ENCODE data around the gene SLC49A4. TPM values are rescaled to one million over a fixed set of nuclear protein-coding genes. Genes with fewer than 3 reads are reported as not detected.
A peak's percentile ranks its signal among the peaks of the same experiment; 100 is the strongest.

SLC49A4 gene
- total RNA-seq, 1 donor from 2014 or later, result 5.9 TPM

DNA sequence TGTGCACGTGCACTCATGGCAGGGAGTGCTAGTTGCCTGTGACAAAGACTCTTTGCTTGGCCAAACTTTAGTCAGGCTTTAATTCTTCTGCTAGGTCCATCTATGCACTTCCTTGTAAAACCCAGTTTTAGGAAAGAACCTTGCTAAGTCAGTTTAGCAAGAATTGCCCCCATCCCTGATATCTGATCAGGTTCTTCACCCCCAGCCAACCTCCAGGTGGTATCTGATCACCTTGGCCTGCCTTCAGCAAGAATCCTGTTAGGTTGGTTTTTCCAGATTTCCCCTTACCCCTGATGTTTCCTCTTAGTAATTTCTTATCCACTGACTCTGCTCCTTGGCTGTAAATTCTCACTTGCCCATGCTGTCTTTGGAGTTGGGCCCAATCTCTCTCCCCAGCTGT lies 9.6 kb upstream of the SLC49A4 start:
- no peak for ATAC-seq

DNA sequence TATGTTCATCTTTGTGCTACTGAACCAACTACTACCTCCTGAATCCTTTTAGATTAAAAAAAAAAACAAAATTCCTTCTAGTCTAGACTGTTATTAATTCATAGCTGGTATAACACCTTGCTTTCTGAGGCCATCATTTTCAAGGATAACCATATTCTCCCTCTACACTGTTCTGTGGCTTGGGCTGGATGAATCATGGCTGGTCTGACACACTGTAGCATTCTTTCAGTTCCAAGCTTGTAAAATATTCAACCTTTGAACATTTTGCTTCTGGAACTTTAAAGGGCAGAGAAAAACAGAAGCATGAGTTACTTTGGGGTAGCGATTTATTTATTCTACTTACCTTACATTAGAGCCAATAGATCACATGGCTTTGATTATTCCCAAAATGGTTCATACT lies 8.8 kb upstream of the SLC49A4 start:
- ATAC-seq (no peak), DNase-seq (ENCODE audit: low spot score) (no peak)

More for the DNA sequence above, 9.6 kb upstream of the SLC49A4 start:
- DNase-seq (ENCODE audit: low spot score), result no peak

DNA sequence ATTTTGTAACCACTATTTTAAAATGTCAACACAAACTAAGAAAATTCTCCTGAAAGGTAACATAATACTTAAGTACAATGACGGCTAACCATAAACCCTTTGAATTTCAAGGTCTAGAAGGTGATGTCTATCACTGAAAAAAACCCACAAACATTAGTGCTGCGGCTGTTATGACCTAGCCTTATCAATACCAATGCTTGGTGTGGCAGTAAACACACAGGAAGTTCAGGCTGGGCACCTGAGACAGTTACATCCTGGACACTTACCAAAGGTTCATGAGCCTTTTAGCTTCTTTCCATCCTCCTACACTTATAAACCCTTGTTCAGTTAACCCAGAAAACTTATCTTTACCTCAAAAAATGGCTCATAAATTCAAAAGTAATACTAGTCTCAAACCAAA lies 7.0 kb upstream of the SLC49A4 start:
- DNase-seq (ENCODE audit: low spot score), result no peak
- no peak for ATAC-seq

DNA sequence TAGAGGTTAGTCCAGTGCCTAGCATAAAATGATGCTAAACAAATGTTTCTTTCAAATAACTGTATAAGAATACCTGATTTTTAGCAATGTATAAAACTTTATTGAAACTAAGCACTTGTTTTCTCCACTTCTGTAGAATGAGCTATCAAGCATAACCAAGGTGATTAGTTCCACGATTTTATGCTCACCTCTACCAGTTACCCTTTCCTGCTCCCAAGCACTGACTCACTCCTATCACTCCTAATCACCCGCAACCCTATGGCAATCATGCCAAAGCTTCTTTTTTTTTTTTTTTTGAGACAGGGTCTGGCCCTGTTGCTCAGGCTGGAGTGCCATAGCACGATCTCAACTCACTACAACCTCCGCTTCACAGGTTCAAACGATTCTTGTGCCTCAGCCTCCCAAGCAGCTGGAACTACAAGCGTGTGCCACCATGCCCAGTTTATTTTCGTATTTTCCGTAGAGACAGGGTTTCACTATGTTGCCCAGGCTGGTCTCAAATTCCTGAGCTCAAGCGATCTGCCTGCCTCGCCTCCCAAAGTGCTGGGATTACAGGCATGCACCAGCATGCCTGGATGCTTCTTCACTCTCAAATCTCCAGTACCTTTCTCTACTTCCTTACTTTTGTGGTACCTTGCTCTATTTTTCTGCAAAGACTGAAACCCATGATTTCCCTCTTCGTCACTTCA lies 5.1 kb upstream of the SLC49A4 start:
- no peak for ATAC-seq
- no peak for DNase-seq (ENCODE audit: low spot score)

DNA sequence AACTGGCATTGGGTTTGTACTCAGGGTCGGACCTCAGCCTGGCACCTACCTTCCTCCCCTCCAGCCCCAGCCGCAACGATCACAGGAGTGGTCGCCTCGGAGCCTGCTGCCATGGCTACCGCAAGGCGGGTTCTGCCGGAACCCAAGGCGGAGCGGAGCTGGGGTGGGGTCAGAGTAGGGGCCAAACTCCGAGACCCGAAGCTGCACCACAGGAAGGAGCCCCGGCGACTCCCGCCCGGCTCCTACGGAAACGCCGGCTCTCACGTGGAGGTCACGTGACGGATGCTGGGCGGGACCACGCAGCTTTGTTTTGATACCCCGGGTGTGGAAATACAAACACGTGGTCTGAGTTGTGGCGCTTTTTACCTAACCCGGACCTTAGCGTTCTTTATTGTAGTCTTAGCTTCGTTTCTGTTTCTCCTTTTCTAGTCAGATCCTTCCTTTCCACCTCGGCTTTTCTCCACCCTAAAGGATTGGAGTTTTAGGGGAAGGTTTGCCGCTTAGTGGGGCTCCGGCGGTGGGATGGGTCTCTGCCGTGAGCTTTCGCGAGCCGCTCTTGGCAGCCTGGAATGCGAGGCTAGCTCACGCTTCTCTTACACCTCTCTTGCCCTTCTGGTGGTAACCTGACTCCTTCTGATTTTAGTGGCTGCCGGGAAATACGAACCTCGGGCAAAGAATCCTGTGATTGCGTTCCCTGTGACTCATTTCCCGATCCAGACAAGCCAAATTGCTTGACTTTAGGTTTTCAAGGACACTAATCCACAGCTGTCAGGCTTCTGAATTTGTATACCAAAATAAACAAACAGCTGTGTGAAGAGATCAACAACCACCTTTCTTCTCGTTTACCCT lies 1.1 kb upstream of the SLC49A4 start, which contains the start of gene HSPBAP1:
TSS of gene HSPBAP1 (minus strand) at position 264 of the 849 bp plus-strand sequence. CDS start at position 113, 151 bp downstream.
- ATAC-seq, result peak; percentile 69
- DNase-seq (ENCODE audit: low spot score), result peak; percentile 95

DNA sequence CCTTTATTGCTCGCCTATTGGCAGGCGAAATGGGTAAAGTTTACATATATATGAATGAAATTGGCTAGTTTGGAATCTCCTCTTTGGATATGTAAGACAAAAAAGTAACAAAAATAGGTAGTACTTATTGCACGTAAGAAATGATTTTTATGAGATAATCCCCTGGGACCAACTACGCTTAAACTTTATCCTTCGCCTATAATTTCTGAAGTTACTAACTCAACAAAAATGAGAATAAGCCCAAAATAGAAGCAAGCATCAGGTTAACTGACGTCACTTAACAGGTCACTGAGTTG lies 438 bp upstream of the SLC49A4 start:
- ATAC-seq (no peak), DNase-seq (ENCODE audit: low spot score) (no peak)

- ATAC-seq (no peak), DNase-seq (ENCODE audit: low spot score) (no peak)
Observed at GRCh38 chr3:122795674-122796195, 866 bp downstream of the SLC49A4 start.

DNA sequence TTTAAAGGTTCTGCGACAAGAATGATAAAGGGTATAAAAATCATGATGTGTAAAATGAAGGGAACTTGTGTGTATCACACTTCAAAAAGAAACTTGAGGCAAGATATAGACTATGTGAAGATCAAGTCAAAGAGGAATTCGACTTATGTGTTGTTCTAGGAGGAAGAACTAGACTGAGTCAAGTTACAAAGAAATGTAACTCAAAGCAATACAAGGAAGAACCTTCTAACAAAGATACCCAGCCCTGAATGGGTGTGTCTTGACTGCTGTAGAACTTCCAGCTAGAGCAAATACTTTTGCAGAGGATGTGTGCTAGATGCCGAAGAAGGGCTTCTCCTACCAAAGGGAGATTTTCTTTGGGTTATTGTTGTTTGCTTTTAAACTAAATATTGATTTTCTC lies 2.4 kb downstream of the SLC49A4 start:
- no peak for ATAC-seq

DNA sequence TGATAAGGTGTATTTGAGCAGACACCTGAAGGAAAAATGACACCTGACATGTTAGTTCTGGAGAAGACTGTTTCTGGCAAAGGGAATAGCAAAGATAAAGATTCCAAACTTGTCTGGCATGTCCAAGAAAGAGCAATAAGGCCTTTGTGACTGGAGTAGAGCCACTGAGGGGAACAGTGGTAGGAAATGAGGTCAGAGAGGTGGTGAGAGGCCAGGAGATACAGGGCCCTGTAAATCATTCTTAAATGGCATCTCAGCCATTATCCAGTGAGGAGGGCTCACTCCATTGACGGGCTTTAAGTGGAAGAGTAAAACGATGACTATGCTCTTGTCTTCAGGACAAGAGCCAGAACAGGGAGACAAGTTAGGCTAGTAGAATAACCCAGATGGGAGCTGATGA lies 4.5 kb downstream of the SLC49A4 start:
- ATAC-seq (no peak), DNase-seq (ENCODE audit: low spot score) (no peak)

More for the DNA sequence above, 2.4 kb downstream of the SLC49A4 start:
- DNase-seq (ENCODE audit: low spot score), result no peak

DNA sequence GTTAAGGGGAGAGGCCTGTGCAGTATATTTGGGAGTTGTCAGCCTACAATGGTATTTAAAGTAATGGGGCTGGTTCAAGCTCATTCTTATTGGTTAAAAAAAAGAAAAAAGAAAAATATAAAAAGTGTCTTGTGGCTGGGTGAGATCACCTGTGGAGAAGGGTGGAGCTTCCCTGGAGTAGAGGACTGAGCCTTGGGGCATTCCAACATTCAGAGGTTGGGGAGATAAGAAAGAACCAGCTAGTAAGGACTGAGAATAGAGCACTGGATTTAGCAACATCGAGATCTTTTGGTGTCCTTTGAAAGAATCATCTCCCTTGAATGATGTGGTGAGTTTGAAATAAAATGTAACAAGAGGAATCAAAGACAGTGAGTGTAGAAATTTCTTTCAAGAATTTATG lies 5.2 kb downstream of the SLC49A4 start:
- DNase-seq (ENCODE audit: low spot score), result no peak
- no peak for ATAC-seq

DNA sequence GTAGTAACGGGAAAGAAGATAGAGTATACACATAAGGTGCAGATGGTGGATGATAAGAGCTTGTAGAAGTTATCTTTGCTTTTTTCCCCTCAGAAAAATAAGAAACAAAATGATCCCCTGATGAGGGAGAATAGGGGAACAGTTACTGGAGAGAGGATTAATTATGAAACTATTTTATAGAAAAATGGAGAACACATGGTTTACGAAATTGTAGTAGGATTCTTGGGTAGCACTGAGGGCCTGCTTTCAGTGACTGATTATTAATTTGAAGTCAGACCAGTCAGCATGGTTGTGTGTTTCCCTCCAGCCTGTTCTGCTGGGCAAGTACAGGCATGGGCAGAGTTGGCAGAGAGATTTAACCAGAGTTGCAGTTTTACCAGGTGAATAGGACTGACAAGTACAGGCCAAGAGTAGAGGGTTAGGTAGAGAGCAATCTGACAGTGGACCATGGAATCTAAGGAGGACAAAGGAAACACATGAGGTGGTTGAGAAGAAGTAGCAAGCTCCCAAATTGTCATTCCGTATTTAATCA lies 5.9 kb downstream of the SLC49A4 start:
- DNase-seq (ENCODE audit: low spot score), result no peak
- ATAC-seq, result no peak

DNA sequence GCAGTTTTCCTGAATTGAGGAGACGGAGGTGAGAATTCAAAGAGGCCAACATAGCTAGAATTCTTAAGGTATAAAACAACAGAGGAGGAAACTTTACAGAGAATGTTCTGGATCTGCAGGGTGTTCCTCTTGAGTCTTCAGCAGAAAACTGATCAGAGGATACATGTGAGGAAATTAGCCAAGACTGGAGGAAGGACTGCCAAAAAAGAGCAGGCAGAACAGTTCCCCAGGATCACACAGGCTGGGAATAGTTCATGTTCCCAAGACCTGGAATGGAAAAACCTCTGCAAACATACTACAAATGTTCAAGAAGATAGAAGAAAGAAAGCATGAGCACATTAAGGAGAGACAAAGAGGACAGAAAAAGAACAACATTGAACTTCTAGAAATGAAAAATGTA lies 7.5 kb downstream of the SLC49A4 start:
- ATAC-seq (peak; percentile 27), DNase-seq (ENCODE audit: low spot score) (no peak)

DNA sequence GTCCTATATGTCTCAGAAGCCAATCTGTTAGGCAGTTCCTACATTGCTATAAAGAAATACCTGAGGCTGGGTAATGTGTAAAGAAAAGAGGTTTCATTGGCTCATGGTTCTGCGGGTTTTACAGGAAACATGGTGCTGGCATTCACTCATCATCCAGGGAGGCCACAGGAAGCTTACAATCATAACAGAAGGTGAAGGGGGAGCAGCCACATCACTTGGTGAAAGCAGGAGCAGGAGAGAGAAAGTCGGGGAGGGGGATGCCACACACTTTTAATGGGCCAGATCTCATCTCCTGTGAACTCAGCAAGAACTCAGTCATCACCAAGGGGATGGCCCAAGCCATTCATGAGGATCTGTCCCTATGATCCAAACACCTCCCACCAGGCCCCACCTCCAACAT lies 9.1 kb downstream of the SLC49A4 start:
- DNase-seq (ENCODE audit: low spot score) (no peak), ATAC-seq (no peak)

- DNase-seq (ENCODE audit: low spot score) (no peak), ATAC-seq (no peak)
Observed at GRCh38 chr3:122810734-122811133, 15.9 kb downstream of the SLC49A4 start.

DNA sequence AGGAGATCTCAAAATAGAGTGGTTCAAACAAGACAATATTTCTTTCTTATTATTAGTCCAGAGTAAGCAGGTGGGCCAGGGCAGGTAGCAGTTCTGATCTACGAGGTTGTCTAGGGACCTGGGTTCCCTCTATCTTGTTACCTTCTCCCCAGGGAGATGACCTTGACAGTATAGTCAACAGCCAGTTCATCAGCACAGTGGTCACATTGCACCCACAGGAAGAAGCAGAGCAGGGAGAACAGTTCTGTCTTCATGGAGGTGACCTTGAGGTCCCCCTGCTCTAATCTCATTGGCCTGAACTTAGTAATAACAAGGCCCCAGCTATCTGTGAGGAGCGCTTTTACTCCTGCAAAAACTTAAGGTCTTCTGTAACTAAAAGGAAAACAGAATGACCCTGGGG lies 21.7 kb downstream of the SLC49A4 start:
- DNase-seq (ENCODE audit: low spot score) (no peak), ATAC-seq (no peak)

- ATAC-seq (no peak), DNase-seq (ENCODE audit: low spot score) (no peak)
Observed at GRCh38 chr3:122824465-122825381, 29.9 kb downstream of the SLC49A4 start.

DNA sequence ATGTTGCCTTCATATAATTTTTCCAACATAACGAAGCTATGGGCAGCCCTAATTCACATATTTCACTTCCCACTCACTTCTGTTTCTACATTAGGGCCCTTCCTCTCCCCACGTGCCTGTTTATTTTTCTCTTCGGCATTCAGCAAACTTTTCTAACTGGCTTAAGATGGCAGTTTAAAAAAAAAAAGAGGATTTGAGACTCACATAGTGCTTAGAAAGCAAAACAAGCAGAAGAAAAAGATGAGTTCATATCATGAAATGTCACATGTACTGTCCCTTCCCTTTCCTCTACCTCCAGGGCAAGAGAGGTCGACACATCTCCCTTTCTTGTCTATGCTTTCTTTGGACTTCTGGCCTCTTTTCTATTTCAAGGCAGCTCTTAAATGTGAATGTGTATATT lies 30.6 kb downstream of the SLC49A4 start:
- DNase-seq (ENCODE audit: low spot score) (no peak), ATAC-seq (peak; percentile 30)

DNA sequence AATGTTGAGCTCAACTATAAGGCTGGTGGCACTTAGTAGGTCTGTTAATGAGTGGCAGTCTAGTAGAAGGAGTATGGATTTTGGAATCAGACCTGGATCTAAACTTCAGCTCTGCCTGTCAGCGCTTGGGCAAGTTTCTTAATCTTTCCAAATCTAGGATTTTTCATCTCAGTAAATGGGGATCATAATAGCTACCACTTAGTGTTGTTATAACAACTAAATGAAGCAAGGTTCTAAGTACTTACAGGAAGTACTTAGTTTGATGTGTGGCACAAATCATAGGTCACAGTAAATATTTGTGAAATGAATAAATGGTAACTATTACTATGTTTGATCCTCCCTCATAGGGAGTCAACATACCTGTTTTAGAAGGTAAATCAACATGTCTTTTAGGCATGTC lies 31.4 kb downstream of the SLC49A4 start:
- DNase-seq (ENCODE audit: low spot score) (no peak), ATAC-seq (no peak)

- DNase-seq (ENCODE audit: low spot score), result no peak
- no peak for ATAC-seq
Observed at GRCh38 chr3:122828281-122828680, 33.4 kb downstream of the SLC49A4 start.

DNA sequence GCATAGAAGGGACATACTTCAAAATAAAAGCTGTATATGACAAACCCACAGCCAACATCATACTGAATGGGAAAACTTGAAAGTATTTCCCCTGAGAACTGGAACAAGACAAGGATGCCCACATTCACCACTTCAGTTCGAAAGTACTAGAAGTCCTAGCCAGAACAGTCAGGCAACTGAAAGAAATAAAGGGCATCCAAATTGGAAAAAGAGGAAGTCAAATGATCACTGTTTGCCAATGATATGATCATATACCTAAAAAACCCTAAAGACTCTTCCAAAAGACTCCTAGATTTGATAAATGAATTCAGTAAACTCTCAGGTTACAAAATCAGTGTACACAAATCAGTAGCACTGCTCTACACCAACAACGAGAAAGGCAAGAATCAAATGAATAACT lies 40.7 kb downstream of the SLC49A4 start:
- no peak for DNase-seq (ENCODE audit: low spot score)
- no peak for ATAC-seq

DNA sequence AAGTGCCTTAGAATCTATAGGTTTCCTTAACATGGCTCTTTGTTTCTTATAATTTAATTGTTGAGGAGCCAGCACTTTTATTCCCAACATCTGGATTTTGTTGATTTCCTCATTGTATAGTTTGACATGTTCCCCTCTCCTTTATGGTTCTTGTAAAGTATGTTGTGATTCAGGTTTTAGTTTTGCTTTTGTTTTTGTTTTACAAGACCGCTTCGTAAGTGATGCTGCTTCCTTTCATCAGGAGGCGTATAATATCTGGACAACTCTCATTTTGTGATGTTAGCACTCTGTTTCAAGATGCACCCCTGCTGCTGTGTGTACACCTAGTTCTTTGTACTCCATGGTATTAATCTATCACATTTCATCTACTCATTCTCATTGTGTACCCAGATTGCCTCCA lies 48.7 kb downstream of the SLC49A4 start:
- ATAC-seq (no peak), DNase-seq (ENCODE audit: low spot score) (no peak)

All from left lobe of liver (tissue), 2 donors.